Liver (tissue), 9 donors: Measurements from ENCODE around the gene IFT80. TPM values are rescaled to one million over a fixed set of nuclear protein-coding genes. Genes with fewer than 3 reads are reported as not detected.

Experiments used
- DNase-seq: peaks from one replicate; pipeline ENCODE4 v3.0.0-alpha.2; 2017; ENCODE audit warnings: low spot score
- H3K27ac ChIP-seq, 2 donors: one replicate each; pipeline ENCODE4 v1.7.0; 2013; ENCODE audit warnings: inconsistent platforms in 2 of 2, low read length in 2 of 2, control low read depth in 1 of 2, low read depth in 1 of 2, mild to moderate bottlenecking in 1 of 2
- H3K27me3 ChIP-seq, 4 donors: one replicate each; pipeline versions ENCODE4 v1.6.1 to v1.7.0; 2013; ENCODE audit warnings: low read length in 3 of 4, inconsistent platforms in 1 of 4, mild to moderate bottlenecking in 1 of 4, moderate library complexity in 1 of 4; ENCODE audit not compliant: control insufficient read depth in 4 of 4, insufficient read depth in 4 of 4
- H3K36me3 ChIP-seq, 4 donors: one replicate each; pipeline versions ENCODE4 v1.6.1 to v1.7.0; 2013; ENCODE audit warnings: low read length in 3 of 4, mild to moderate bottlenecking in 3 of 4, low read depth in 1 of 4, moderate library complexity in 1 of 4; ENCODE audit not compliant: control insufficient read depth in 4 of 4, insufficient read depth in 3 of 4
- H3K4me1 ChIP-seq, 4 donors: one replicate each; pipeline versions ENCODE4 v1.6.1 to v1.7.0; 2013; ENCODE audit warnings: low read length in 3 of 4, mild to moderate bottlenecking in 3 of 4, moderate library complexity in 1 of 4; ENCODE audit not compliant: control insufficient read depth in 4 of 4, insufficient read depth in 4 of 4
- H3K4me3 ChIP-seq, 3 donors: one replicate each; pipeline versions ENCODE4 v1.6.1 to v1.7.0; 2013; ENCODE audit warnings: low read length in 3 of 3, control low read depth in 1 of 3, low read depth in 1 of 3, mild to moderate bottlenecking in 1 of 3
- H3K9ac ChIP-seq, 2 donors: one replicate each; pipeline ENCODE4 v1.7.0; 2013; ENCODE audit warnings: low read length in 2 of 2, mild to moderate bottlenecking in 2 of 2, moderate library complexity in 2 of 2, control low read depth in 1 of 2, low read depth in 1 of 2
- H3K9me3 ChIP-seq, 4 donors: one replicate each; pipeline versions ENCODE4 v1.6.1 to v1.7.0; 2013; ENCODE audit warnings: low read length in 3 of 4; ENCODE audit not compliant: control insufficient read depth in 4 of 4
- ATF3 ChIP-seq: IDR thresholded peaks from 2 replicates; pipeline ENCODE4 v1.6.1; 2016; ENCODE audit warnings: antibody characterized with exemption
- CTCF ChIP-seq: fragments of 150-350 bp; IDR thresholded peaks from 2 replicates; pipeline ENCODE4 v1.5.1; 2017; ENCODE audit warnings: improper control_type of control experiment, low read depth, low read length; ENCODE audit not compliant: missing input control
- EGR1 ChIP-seq, 2 donors: IDR thresholded peaks; 2 replicates each; pipeline ENCODE4 v1.6.1; 2016 to 2018; ENCODE audit warnings: antibody characterized with exemption in 2 of 2, low read depth in 2 of 2
- FOXA1 ChIP-seq: IDR thresholded peaks from 2 replicates; pipeline ENCODE4 v1.6.1; 2016; ENCODE audit warnings: antibody characterized with exemption
- FOXA2 ChIP-seq: IDR thresholded peaks from 2 replicates; pipeline ENCODE4 v1.6.1; 2016; ENCODE audit warnings: antibody characterized with exemption
- GABPA ChIP-seq, 2 donors: IDR thresholded peaks in 1 of 2; conservative IDR thresholded peaks in 1 of 2; 2 replicates each; pipeline ENCODE4 v1.6.1; 2016; ENCODE audit warnings: antibody characterized with exemption in 2 of 2, mild to moderate bottlenecking in 1 of 2, moderate library complexity in 1 of 2
- HNF4A ChIP-seq, 2 donors: conservative IDR thresholded peaks; 2 replicates each; pipeline ENCODE4 v1.6.1; 2016; ENCODE audit warnings: antibody characterized with exemption in 2 of 2, mild to moderate bottlenecking in 2 of 2
- HNF4G ChIP-seq: IDR thresholded peaks from 2 replicates; pipeline ENCODE4 v1.6.1; 2016; ENCODE audit warnings: antibody characterized with exemption
- JUND ChIP-seq, 2 donors: IDR thresholded peaks; 2 replicates each; pipeline ENCODE4 v1.6.1; 2016; ENCODE audit warnings: antibody characterized with exemption in 2 of 2
- MAX ChIP-seq: IDR thresholded peaks from 2 replicates; pipeline ENCODE4 v1.6.1; 2016; ENCODE audit warnings: antibody characterized with exemption
- NR2F2 ChIP-seq: IDR thresholded peaks from 2 replicates; pipeline ENCODE4 v1.6.1; 2016; ENCODE audit warnings: antibody characterized with exemption
- RAD21 ChIP-seq, 2 donors: IDR thresholded peaks; 2 replicates each; pipeline ENCODE4 v1.6.1; 2016; ENCODE audit warnings: antibody characterized with exemption in 2 of 2, mild to moderate bottlenecking in 2 of 2
- REST ChIP-seq: IDR thresholded peaks from 2 replicates; pipeline ENCODE4 v1.6.1; 2016; ENCODE audit warnings: antibody characterized with exemption, mild to moderate bottlenecking
- RXRA ChIP-seq, 2 donors: IDR thresholded peaks; 2 replicates each; pipeline ENCODE4 v1.6.1; 2017 to 2018; ENCODE audit warnings: antibody characterized with exemption in 2 of 2, mild to moderate bottlenecking in 1 of 2
- SP1 ChIP-seq: IDR thresholded peaks from 2 replicates; pipeline ENCODE4 v1.6.1; 2018; ENCODE audit warnings: antibody characterized with exemption, mild to moderate bottlenecking
- TAF1 ChIP-seq: conservative IDR thresholded peaks from 2 replicates; pipeline ENCODE4 v1.6.1; 2016; ENCODE audit warnings: antibody characterized with exemption, mild to moderate bottlenecking
- YY1 ChIP-seq: IDR thresholded peaks from 2 replicates; pipeline ENCODE4 v1.6.1; 2016; ENCODE audit warnings: antibody characterized with exemption, mild to moderate bottlenecking
- ZBTB33 ChIP-seq: IDR thresholded peaks from 2 replicates; pipeline ENCODE4 v1.6.1; 2016; ENCODE audit warnings: antibody characterized with exemption
- WGBS: extraction: QIAGEN DNeasy Blood & Tissue Kit; methylation state at CpG from one replicate; pipeline ENCODE4 v1.1.7; 2013; 5-methylcytosine and 5-hydroxymethylcytosine counted together
- polyA plus RNA-seq, 2 donors: library from polyadenylated mRNA; stranded (reverse) in 1 of 2; unstranded in 1 of 2; fragments of 200-250 nt in 1 of 2; fragments of >200 nt in 1 of 2; fragmentation: Nextera tagmentation in 1 of 2; extraction: Ambion mirVana in 1 of 2; gene quantifications; one replicate each; pipeline versions ENCODE4 v1.2.1 to v1.2.3, GENCODE V29; 2013 to 2015
- total RNA-seq, 2 donors: library from RNA; depleted of rRNA; stranded (reverse); fragments of >200 nt; gene quantifications; one replicate each; pipeline ENCODE4 v1.2.3, GENCODE V29; 2014
- donor health status: healthy.
- donor health status: healthy.
- donor health status: healthy.
- donor health status: healthy.
- donor health status: healthy.

The IFT80 gene
- total and polyA plus RNA-seq, 4 donors = 3.5 to 15.7 (median 8.3) TPM

- TF ChIP-seq CTCF (no peak), NR2F2 (peak; percentile 74), YY1 (peak; percentile 60), JUND (IDR thresholded peaks at IDR 0.05) (peak; percentile 94 to 96)
Measured at GRCh38 chr3:160259589-160259988, 139.4 kb downstream of the IFT80 start (continued).

- H3K4me1 ChIP-seq = peaks cover 1 to 11% (median 11%) of the 10 kb centered on the region in 4 donors
- H3K36me3 ChIP-seq = no peaks in the 10 kb centered on the region
- H3K27me3 ChIP-seq = no peaks in the 10 kb centered on the region
- 21% methylated on average over 2 of the region's 2 CpGs for WGBS
- DNase-seq = no peak
- H3K27ac ChIP-seq = no peak overlapping the region
- TF ChIP-seq SP1 (no peak), RAD21 (IDR thresholded peaks at IDR 0.05) (no peak), HNF4A (conservative IDR thresholded peaks at IDR 0.05) (peak; percentile 34 to 58), HNF4G (no peak), TAF1 (no peak), FOXA1 (no peak), ATF3 (no peak), MAX (no peak), GABPA (IDR thresholded peaks at IDR 0.05 in 1 of 2, conservative IDR thresholded peaks at IDR 0.05 in 1 of 2) (no peak), JUND (IDR thresholded peaks at IDR 0.05) (peak in 1 of 2 donors; percentile 16), CTCF (no peak), YY1 (peak; percentile 49), ZBTB33 (no peak), RXRA (IDR thresholded peaks at IDR 0.05) (peak in 1 of 2 donors; percentile 50), EGR1 (IDR thresholded peaks at IDR 0.05; ENCODE audit: low read depth in 2 of 2) (no peak), NR2F2 (no peak), REST (no peak), FOXA2 (no peak)
- H3K4me3 ChIP-seq = no peak overlapping the region
- no peak overlapping the region for H3K9ac ChIP-seq
- H3K9me3 ChIP-seq = no peaks in the 10 kb centered on the region
Measured at GRCh38 chr3:160257606-160258005, 141.4 kb downstream of the IFT80 start.
